ENCODE measurements around the gene POPDC2.

DNA sequence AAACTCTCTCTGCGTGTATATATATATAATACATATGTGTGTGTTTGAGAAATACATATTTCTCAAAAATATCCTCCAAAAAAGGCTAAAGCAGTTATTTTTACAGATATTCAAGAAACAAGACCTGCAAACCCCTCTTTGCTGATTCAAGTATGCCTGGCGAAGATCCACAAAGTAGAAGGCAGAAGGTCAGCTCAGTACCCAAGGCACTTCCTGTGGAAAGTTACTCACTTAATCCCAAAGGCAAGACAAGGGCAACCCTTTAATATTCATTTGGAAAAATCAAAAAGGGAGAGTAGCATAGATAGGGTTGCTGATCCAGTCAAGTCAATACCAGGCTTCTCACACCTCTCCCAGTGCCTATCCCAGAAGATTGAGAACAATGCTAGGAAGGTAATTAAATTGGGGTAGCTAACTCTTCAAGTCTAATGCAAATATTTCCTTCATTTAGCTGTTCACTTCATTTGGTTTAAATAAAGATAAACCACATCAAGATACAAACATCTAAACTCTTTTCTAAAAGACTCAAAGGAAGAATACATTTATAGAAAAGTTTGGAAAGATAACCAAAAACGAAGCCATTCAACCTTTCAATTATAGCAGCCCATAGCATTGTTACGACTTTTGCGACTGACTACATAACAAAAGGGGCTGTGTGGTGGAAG lies 9.6 kb upstream of the POPDC2 start:
- TF ChIP-seq POLR2AphosphoS5 (IDR thresholded peaks at IDR 0.05; ENCODE audit: borderline replicate concordance, low read depth, low read length) (no peak), EZH2 (IDR thresholded peaks at IDR 0.05) (no peak)

All from SK-N-MC (cell line).